Measurements from ENCODE around the gene GYPC. TPM values are rescaled to one million over a fixed set of nuclear protein-coding genes. Genes with fewer than 3 reads are reported as not detected.

GYPC gene
- total RNA-seq, 1 donor from 2014 or later = 41.4 TPM

DNA sequence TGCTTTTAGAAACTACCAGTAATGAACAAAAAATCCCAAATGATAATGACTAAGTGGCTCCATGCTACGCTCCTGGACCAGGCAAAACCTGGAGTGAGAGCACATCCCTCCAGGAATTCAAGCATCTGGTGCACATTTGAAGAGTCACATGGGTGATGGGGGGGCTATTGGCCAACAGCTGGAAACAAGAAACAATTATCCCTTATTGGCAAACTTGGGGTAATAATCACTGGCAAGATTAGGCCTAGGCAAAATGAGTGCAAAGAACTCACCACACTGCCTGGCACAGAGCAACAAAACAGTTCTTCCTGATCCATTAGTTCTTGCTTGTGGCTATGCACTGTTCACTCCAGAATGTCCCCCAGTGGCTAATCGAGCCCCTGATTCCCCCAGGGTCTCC is 66.1 kb downstream of the GYPC start:
- Mint-ChIP-seq H3K4me1 (no peaks in the 10 kb centered on the region), H3K9me3 (peaks cover 22% of the 10 kb centered on the region), H3K4me3 (no peak overlapping the region), H3K27ac (no peak overlapping the region), H3K36me3 (peaks cover 2% of the 10 kb centered on the region), H3K27me3 (ENCODE audit: low read depth) (peaks cover 13% of the 10 kb centered on the region)
- TF ChIP-seq, protein P1, sequence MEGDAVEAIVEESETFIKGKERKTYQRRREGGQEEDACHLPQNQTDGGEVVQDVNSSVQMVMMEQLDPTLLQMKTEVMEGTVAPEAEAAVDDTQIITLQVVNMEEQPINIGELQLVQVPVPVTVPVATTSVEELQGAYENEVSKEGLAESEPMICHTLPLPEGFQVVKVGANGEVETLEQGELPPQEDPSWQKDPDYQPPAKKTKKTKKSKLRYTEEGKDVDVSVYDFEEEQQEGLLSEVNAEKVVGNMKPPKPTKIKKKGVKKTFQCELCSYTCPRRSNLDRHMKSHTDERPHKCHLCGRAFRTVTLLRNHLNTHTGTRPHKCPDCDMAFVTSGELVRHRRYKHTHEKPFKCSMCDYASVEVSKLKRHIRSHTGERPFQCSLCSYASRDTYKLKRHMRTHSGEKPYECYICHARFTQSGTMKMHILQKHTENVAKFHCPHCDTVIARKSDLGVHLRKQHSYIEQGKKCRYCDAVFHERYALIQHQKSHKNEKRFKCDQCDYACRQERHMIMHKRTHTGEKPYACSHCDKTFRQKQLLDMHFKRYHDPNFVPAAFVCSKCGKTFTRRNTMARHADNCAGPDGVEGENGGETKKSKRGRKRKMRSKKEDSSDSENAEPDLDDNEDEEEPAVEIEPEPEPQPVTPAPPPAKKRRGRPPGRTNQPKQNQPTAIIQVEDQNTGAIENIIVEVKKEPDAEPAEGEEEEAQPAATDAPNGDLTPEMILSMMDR (IDR thresholded peaks at IDR 0.05; ENCODE audit: unreplicated experiment) = no peak
- DNase-seq (ENCODE audit: low spot score in 2 of 2, unreplicated experiment in 2 of 2) = no peak

DNA sequence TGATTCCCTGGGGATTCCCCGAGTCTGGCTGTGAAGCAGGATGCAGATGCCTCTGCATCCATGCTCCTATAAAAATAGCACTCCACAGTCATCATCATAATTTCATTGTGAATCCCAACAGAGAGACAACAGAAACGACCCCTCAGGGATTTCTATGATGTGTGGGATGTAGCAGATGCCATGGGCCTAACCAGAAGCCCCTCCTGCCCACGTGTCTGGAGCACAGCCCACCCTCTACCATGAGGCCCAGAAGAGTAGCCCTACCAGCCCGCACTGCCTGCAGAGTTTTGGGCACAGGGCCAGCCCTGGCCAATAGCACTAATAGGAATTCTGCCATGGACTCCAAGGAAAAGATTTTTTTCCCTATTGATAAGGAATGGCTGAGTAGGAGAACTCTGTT is 66.6 kb downstream of the GYPC start:
- DNase-seq (ENCODE audit: low spot score in 2 of 2, unreplicated experiment in 2 of 2) = no peak
- Mint-ChIP-seq H3K4me1 (no peaks in the 10 kb centered on the region), H3K36me3 (peaks cover 2% of the 10 kb centered on the region), H3K27me3 (ENCODE audit: low read depth) (peaks cover 13% of the 10 kb centered on the region), H3K9me3 (peaks cover 25% of the 10 kb centered on the region), H3K4me3 (no peak overlapping the region), H3K27ac (no peak overlapping the region)
- TF ChIP-seq, protein P1 (IDR thresholded peaks at IDR 0.05; ENCODE audit: unreplicated experiment) = no peak

GRCh38 chr2:126723281-126723815 is 67.4 kb downstream of the GYPC start:
- TF ChIP-seq, protein P1 (IDR thresholded peaks at IDR 0.05; ENCODE audit: unreplicated experiment) = no peak

GRCh38 chr2:126725580-126725979 is 69.6 kb downstream of the GYPC start:
- TF ChIP-seq, protein P1 (IDR thresholded peaks at IDR 0.05; ENCODE audit: unreplicated experiment) = no peak
- H3K4me1 Mint-ChIP-seq = no peaks in the 10 kb centered on the region
- DNase-seq (ENCODE audit: low spot score in 2 of 2, unreplicated experiment in 2 of 2) = no peak
- peaks cover 25% of the 10 kb centered on the region for H3K9me3 Mint-ChIP-seq
- no peak overlapping the region for H3K27ac Mint-ChIP-seq
- peaks cover 2% of the 10 kb centered on the region for H3K36me3 Mint-ChIP-seq
- H3K4me3 Mint-ChIP-seq = no peak overlapping the region
- H3K27me3 Mint-ChIP-seq (ENCODE audit: low read depth) = peaks cover 8% of the 10 kb centered on the region

More at GRCh38 chr2:126723281-126723815, 67.4 kb downstream of the GYPC start:
- H3K27me3 Mint-ChIP-seq (ENCODE audit: low read depth) = peaks cover 9% of the 10 kb centered on the region
- peaks cover 2% of the 10 kb centered on the region for H3K36me3 Mint-ChIP-seq
- no peaks in the 10 kb centered on the region for H3K4me1 Mint-ChIP-seq
- H3K9me3 Mint-ChIP-seq = peaks cover 25% of the 10 kb centered on the region
- H3K27ac Mint-ChIP-seq = no peak overlapping the region
- DNase-seq (ENCODE audit: low spot score in 2 of 2, unreplicated experiment in 2 of 2) = no peak
- no peak overlapping the region for H3K4me3 Mint-ChIP-seq

DNA sequence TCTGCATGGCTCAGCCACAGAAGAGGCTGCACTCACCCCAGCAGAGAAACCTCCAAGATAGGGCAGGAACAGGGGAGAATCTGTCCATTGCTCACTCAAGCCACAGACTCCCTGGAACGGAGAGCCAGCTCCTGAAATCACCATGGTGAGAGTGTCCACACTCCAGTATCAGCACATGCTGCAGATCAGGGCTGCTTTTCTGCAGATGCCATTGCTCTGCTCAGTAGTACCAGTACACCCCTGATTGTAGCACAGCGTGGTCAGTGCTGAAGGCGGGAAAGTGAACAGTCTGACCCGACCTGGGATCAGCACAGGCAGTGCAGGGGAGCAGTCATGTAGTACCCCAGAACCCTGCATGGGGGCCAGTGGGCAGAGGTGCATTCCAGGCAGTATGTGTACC is 73.9 kb downstream of the GYPC start:
- Mint-ChIP-seq H3K36me3 (peaks cover 2% of the 10 kb centered on the region), H3K4me1 (no peaks in the 10 kb centered on the region), H3K27ac (no peak overlapping the region), H3K4me3 (no peak overlapping the region), H3K27me3 (ENCODE audit: low read depth) (peaks cover 24% of the 10 kb centered on the region), H3K9me3 (peaks cover 24% of the 10 kb centered on the region)
- TF ChIP-seq, protein P1 (IDR thresholded peaks at IDR 0.05; ENCODE audit: unreplicated experiment) = no peak
- no peak for DNase-seq (ENCODE audit: low spot score in 2 of 2, unreplicated experiment in 2 of 2)

DNA sequence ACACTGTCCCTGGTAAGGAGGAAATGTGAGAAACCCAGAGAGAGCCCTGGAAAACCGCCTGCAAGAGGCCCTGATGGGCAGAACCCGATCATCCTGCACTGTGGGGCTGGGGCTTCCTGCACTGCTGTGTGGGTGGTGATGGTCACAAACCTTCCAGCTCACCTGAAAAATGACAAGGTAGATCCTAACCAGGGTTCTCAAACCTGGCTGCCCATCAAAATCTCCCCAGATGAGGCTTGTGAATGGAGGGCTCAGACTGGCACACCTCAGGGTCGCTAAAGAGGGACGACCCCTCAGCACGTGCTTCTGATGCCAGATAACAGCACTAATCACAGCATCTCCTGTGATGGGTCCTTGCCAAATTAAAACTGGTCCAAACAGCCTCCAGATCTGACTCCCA is 74.7 kb downstream of the GYPC start:
- Mint-ChIP-seq H3K27me3 (ENCODE audit: low read depth) (peaks cover 21% of the 10 kb centered on the region), H3K27ac (no peak overlapping the region), H3K4me3 (no peak overlapping the region), H3K36me3 (no peaks in the 10 kb centered on the region), H3K9me3 (peaks cover 17% of the 10 kb centered on the region), H3K4me1 (no peaks in the 10 kb centered on the region)
- TF ChIP-seq, protein P1 (IDR thresholded peaks at IDR 0.05; ENCODE audit: unreplicated experiment) = no peak
- peak in 1 of 2 experiments; percentile 9 for DNase-seq (ENCODE audit: low spot score in 2 of 2, unreplicated experiment in 2 of 2)
